Neutrophil (primary cell): ENCODE results near the gene SCN9A.

Source experiments
- H3K27ac ChIP-seq: fragments of 200-600 bp; sonication (generic); 2 replicates; pipeline ENCODE4 v1.5.1; 2016; ENCODE audit warnings: mild to moderate bottlenecking, moderate library complexity
- H3K27me3 ChIP-seq: fragments of 200-600 bp; sonication (generic); 2 replicates; pipeline ENCODE4 v1.6.0; 2016; ENCODE audit warnings: mild to moderate bottlenecking
- H3K36me3 ChIP-seq: fragments of 200-600 bp; sonication (generic); 2 replicates; pipeline ENCODE4 v1.5.1; 2017
- H3K4me1 ChIP-seq, 2 experiments: fragments of 200-600 bp in 1 of 2; sonication (generic) in 1 of 2; 1 replicate in 1 of 2; 2 replicates in 1 of 2; pipeline versions ENCODE4 v1.5.1 to v1.6.1; 2013 to 2016; ENCODE audit warnings: low read depth in 1 of 2, low read length in 1 of 2, mild to moderate bottlenecking in 1 of 2, moderate library complexity in 1 of 2; ENCODE audit not compliant: control insufficient read depth in 1 of 2, insufficient read depth in 1 of 2
- H3K4me3 ChIP-seq, 2 experiments: fragments of 200-600 bp in 1 of 2; sonication (generic) in 1 of 2; 1 replicate in 1 of 2; 2 replicates in 1 of 2; pipeline ENCODE4 v1.5.1; 2013 to 2016; ENCODE audit warnings: low read depth in 1 of 2, low read length in 1 of 2, mild to moderate bottlenecking in 1 of 2, moderate library complexity in 1 of 2
- H3K9me3 ChIP-seq: fragments of 200-600 bp; sonication (generic); 2 replicates; pipeline ENCODE4 v1.5.1; 2016
- CTCF ChIP-seq: fragments of 200-600 bp; sonication (generic); IDR thresholded peaks from 2 replicates; pipeline ENCODE4 v1.5.1; 2016; ENCODE audit warnings: antibody characterized with exemption

Gene SCN9A

GRCh38 chr2:166155589-166155988 lies 220.2 kb downstream of the SCN9A start:
- H3K36me3 ChIP-seq: no peaks in the 10 kb centered on the region
- H3K4me1 ChIP-seq: no peaks in the 10 kb centered on the region
- TF ChIP-seq CTCF: no peak
- no peaks in the 10 kb centered on the region for H3K9me3 ChIP-seq
- H3K4me3 ChIP-seq: no peak overlapping the region
- H3K27ac ChIP-seq: no peak overlapping the region
- H3K27me3 ChIP-seq: no peaks in the 10 kb centered on the region

- no peak overlapping the region for H3K27ac ChIP-seq
- no peaks in the 10 kb centered on the region for H3K27me3 ChIP-seq
- no peak overlapping the region for H3K4me3 ChIP-seq
- no peaks in the 10 kb centered on the region for H3K9me3 ChIP-seq
- no peaks in the 10 kb centered on the region for H3K36me3 ChIP-seq
- TF ChIP-seq CTCF: no peak
- H3K4me1 ChIP-seq: no peaks in the 10 kb centered on the region
Observed at GRCh38 chr2:166154685-166155338, 220.9 kb downstream of the SCN9A start.

GRCh38 chr2:166152064-166152463 lies 223.7 kb downstream of the SCN9A start:
- H3K4me3 ChIP-seq: no peak overlapping the region
- TF ChIP-seq CTCF: no peak
- no peaks in the 10 kb centered on the region for H3K27me3 ChIP-seq

GRCh38 chr2:166148500-166149400 lies 227.0 kb downstream of the SCN9A start:
- no peak overlapping the region for H3K27ac ChIP-seq
- H3K27me3 ChIP-seq: no peaks in the 10 kb centered on the region
- H3K4me3 ChIP-seq: no peak overlapping the region
- H3K4me1 ChIP-seq: no peaks in the 10 kb centered on the region
- no peak for TF ChIP-seq CTCF
- H3K36me3 ChIP-seq: no peaks in the 10 kb centered on the region
- no peaks in the 10 kb centered on the region for H3K9me3 ChIP-seq

More at GRCh38 chr2:166152064-166152463, 223.7 kb downstream of the SCN9A start:
- Histone ChIP-seq H3K27ac (no peak overlapping the region), H3K4me1 (no peaks in the 10 kb centered on the region), H3K36me3 (no peaks in the 10 kb centered on the region), H3K9me3 (no peaks in the 10 kb centered on the region)

- Histone ChIP-seq H3K27me3 (no peaks in the 10 kb centered on the region), H3K36me3 (no peaks in the 10 kb centered on the region), H3K27ac (no peak overlapping the region), H3K4me3 (no peak overlapping the region), H3K9me3 (no peaks in the 10 kb centered on the region), H3K4me1 (no peaks in the 10 kb centered on the region)
- no peak for TF ChIP-seq CTCF
Observed at GRCh38 chr2:166147883-166148282, 227.9 kb downstream of the SCN9A start.
